ENCODE data around the gene CACNA2D4.

Gene CACNA2D4

DNA sequence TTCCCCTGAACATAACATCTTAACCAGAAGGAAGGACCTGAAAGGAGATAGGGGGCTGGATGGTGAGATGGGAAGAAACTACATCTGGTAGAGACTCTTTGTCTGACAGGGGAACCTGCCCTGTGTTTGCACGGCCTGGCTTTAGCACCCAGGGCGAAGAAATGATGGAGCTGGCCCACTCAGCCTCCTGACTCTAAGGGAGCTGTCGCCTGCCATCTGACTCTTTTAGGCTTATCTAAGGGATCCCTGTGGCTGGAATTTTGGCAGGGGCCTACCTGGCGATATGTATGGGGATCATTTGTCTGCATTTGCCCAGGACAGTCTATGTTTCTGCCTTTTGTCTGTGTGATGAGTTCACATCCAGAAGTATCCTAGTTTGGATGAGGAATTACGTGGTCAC lies 15.6 kb upstream of the CACNA2D4 start:
- Histone ChIP-seq H3K27me3 (replicated peaks; ENCODE audit: control insufficient read depth, insufficient read depth, low read length, poor library complexity, severe bottlenecking) (no peaks in the 10 kb centered on the region), H3K36me3 (ENCODE audit: control insufficient read depth, insufficient read depth, low read length) (peaks cover 11% of the 10 kb centered on the region), H3K4me3 (ENCODE audit: insufficient read depth, low read depth, low read length, poor library complexity, severe bottlenecking) (no peak overlapping the region), H3K9me3 (ENCODE audit: control insufficient read depth, low read length) (no peaks in the 10 kb centered on the region), H3K4me1 (ENCODE audit: control insufficient read depth, insufficient read depth, low read length, poor library complexity, severe bottlenecking) (no peaks in the 10 kb centered on the region), H3K27ac (ENCODE audit: insufficient read depth, low read length, poor library complexity, severe bottlenecking) (no peak overlapping the region)
- DNase-seq = no peak

GRCh38 chr12:1933342-1934051 lies 15.0 kb upstream of the CACNA2D4 start:
- Histone ChIP-seq H3K4me1 (ENCODE audit: control insufficient read depth, insufficient read depth, low read length, poor library complexity, severe bottlenecking) (no peaks in the 10 kb centered on the region), H3K27ac (ENCODE audit: insufficient read depth, low read length, poor library complexity, severe bottlenecking) (no peak overlapping the region), H3K27me3 (replicated peaks; ENCODE audit: control insufficient read depth, insufficient read depth, low read length, poor library complexity, severe bottlenecking) (no peaks in the 10 kb centered on the region), H3K9me3 (ENCODE audit: control insufficient read depth, low read length) (no peaks in the 10 kb centered on the region), H3K4me3 (ENCODE audit: insufficient read depth, low read depth, low read length, poor library complexity, severe bottlenecking) (no peak overlapping the region), H3K36me3 (ENCODE audit: control insufficient read depth, insufficient read depth, low read length) (peaks cover 10% of the 10 kb centered on the region)
- DNase-seq = no peak

- Histone ChIP-seq H3K4me1 (ENCODE audit: control insufficient read depth, insufficient read depth, low read length, poor library complexity, severe bottlenecking) (no peaks in the 10 kb centered on the region), H3K4me3 (ENCODE audit: insufficient read depth, low read depth, low read length, poor library complexity, severe bottlenecking) (no peak overlapping the region), H3K27ac (ENCODE audit: insufficient read depth, low read length, poor library complexity, severe bottlenecking) (no peak overlapping the region), H3K27me3 (replicated peaks; ENCODE audit: control insufficient read depth, insufficient read depth, low read length, poor library complexity, severe bottlenecking) (no peaks in the 10 kb centered on the region), H3K9me3 (ENCODE audit: control insufficient read depth, low read length) (no peaks in the 10 kb centered on the region), H3K36me3 (ENCODE audit: control insufficient read depth, insufficient read depth, low read length) (no peaks in the 10 kb centered on the region)
- no peak for DNase-seq
These were observed 13.9 kb upstream of the CACNA2D4 start for GRCh38 chr12:1932264-1932777.

DNA sequence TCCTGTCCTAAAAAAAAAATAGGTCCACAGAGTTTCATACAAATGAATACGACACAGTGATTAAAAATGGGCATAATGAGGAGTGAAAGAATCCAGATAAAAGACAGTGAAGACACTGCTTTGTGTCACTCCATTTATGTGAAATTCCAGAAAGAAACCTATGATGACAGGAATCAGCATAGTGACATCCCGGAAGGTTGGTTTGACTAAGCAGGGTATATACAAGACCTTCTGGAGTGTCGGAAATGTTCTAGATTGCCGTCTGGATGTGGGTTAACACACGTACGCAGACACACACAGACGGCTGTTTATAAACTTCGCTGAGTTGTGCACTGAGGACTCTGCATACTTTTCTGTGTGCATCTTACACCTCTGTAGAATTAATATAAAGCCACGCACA lies 13.2 kb upstream of the CACNA2D4 start:
- Histone ChIP-seq H3K27ac (ENCODE audit: insufficient read depth, low read length, poor library complexity, severe bottlenecking) (no peak overlapping the region), H3K36me3 (ENCODE audit: control insufficient read depth, insufficient read depth, low read length) (no peaks in the 10 kb centered on the region), H3K27me3 (replicated peaks; ENCODE audit: control insufficient read depth, insufficient read depth, low read length, poor library complexity, severe bottlenecking) (no peaks in the 10 kb centered on the region), H3K9me3 (ENCODE audit: control insufficient read depth, low read length) (no peaks in the 10 kb centered on the region), H3K4me1 (ENCODE audit: control insufficient read depth, insufficient read depth, low read length, poor library complexity, severe bottlenecking) (no peaks in the 10 kb centered on the region), H3K4me3 (ENCODE audit: insufficient read depth, low read depth, low read length, poor library complexity, severe bottlenecking) (no peak overlapping the region)
- DNase-seq = no peak

DNA sequence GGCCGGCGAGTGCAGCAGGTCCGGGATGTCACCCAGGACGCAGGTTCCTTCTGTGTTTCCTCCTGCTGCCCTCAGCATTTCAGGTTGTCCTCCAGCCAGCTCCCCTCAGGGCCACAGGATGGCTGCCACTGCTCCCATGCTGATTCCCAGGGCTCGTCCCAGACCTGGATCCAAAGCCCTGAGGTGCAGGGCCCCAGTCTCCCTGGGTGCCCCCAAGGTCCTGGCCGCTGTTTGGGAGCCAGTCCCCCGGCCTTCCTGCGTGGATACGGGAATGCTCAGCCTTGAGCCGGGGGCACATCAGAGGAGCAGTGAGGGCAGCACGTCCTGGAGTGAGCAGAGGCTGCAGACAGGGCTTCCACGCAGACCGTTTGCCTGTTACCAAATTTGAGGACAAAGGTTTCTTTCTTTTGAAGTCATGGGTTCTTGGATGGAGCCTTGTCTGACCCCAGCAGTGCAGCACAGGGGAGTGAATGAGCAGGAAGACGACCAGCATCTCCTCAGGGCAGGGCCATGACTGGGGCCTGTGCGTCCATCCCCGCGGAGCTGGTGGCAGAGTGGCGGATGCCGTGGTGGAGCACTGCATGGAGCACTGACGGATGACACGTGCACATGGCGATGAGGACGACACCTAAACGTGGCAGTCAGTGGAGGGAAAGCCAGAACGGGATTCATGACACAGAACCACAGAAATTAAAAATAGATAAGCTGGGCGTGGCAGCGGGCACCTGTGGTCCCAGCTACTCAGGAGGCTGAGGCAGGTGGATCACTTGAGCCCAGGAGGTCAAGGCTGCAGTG lies 12.5 kb upstream of the CACNA2D4 start:
- Histone ChIP-seq H3K27ac (ENCODE audit: insufficient read depth, low read length, poor library complexity, severe bottlenecking) (no peak overlapping the region), H3K4me1 (ENCODE audit: control insufficient read depth, insufficient read depth, low read length, poor library complexity, severe bottlenecking) (no peaks in the 10 kb centered on the region), H3K27me3 (replicated peaks; ENCODE audit: control insufficient read depth, insufficient read depth, low read length, poor library complexity, severe bottlenecking) (no peaks in the 10 kb centered on the region), H3K4me3 (ENCODE audit: insufficient read depth, low read depth, low read length, poor library complexity, severe bottlenecking) (no peak overlapping the region), H3K36me3 (ENCODE audit: control insufficient read depth, insufficient read depth, low read length) (no peaks in the 10 kb centered on the region), H3K9me3 (ENCODE audit: control insufficient read depth, low read length) (no peaks in the 10 kb centered on the region)
- DNase-seq = no peak

DNA sequence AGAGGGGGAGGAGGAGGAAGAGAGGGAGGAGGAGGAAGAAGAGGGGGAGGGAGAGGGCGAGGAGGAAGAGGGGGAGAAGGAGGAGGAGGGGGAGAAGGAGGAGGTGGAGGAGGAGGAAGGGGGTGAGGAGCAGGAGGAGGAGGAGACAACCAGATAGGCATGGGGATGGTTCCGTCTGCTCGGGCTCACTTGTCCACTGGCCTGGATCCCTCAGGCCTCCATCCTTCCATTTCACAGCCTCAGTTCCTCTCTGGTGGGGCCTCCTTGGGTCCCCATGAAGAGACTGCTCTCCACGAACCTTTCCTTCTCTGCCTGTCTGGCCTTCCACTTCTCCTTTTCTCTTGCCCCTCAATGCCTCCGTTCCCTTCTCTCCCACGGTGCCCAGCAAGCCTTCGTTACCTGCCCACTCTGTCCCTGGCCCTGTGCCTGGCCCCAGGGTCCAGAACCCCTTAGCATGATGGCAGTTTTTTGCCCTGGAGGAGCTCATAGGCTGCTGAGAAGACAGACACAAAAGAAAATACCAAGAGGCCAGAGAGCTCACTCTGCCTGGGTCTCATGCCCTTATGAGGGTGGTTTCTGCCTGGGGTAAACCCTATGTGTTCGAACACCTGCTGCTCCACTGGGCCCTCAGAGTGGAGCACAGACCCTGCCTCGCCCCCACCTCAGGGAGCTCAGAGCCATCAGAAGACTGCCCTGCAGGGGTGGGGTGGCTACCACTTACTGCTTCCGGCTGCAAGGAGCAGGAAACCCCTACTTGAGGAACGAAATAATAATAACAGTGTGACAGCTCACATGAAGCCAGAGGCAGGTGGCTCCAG lies 11.7 kb upstream of the CACNA2D4 start:
- Histone ChIP-seq H3K4me1 (ENCODE audit: control insufficient read depth, insufficient read depth, low read length, poor library complexity, severe bottlenecking) (peaks cover under 1% of the 10 kb centered on the region), H3K27me3 (replicated peaks; ENCODE audit: control insufficient read depth, insufficient read depth, low read length, poor library complexity, severe bottlenecking) (no peaks in the 10 kb centered on the region), H3K9me3 (ENCODE audit: control insufficient read depth, low read length) (no peaks in the 10 kb centered on the region), H3K27ac (ENCODE audit: insufficient read depth, low read length, poor library complexity, severe bottlenecking) (no peak overlapping the region), H3K36me3 (ENCODE audit: control insufficient read depth, insufficient read depth, low read length) (no peaks in the 10 kb centered on the region), H3K4me3 (ENCODE audit: insufficient read depth, low read depth, low read length, poor library complexity, severe bottlenecking) (no peak overlapping the region)
- DNase-seq = no peak

GRCh38 chr12:1929241-1929984 lies 11.0 kb upstream of the CACNA2D4 start:
- DNase-seq = no peak
- H3K4me3 ChIP-seq (ENCODE audit: insufficient read depth, low read depth, low read length, poor library complexity, severe bottlenecking) = no peak overlapping the region
- peaks cover 2% of the 10 kb centered on the region for H3K4me1 ChIP-seq (ENCODE audit: control insufficient read depth, insufficient read depth, low read length, poor library complexity, severe bottlenecking)
- no peaks in the 10 kb centered on the region for H3K36me3 ChIP-seq (ENCODE audit: control insufficient read depth, insufficient read depth, low read length)
- no peaks in the 10 kb centered on the region for H3K27me3 ChIP-seq (replicated peaks; ENCODE audit: control insufficient read depth, insufficient read depth, low read length, poor library complexity, severe bottlenecking)
- no peak overlapping the region for H3K27ac ChIP-seq (ENCODE audit: insufficient read depth, low read length, poor library complexity, severe bottlenecking)
- H3K9me3 ChIP-seq (ENCODE audit: control insufficient read depth, low read length) = no peaks in the 10 kb centered on the region

- H3K27me3 ChIP-seq (replicated peaks; ENCODE audit: control insufficient read depth, insufficient read depth, low read length, poor library complexity, severe bottlenecking) = no peaks in the 10 kb centered on the region
- no peaks in the 10 kb centered on the region for H3K36me3 ChIP-seq (ENCODE audit: control insufficient read depth, insufficient read depth, low read length)
- H3K4me3 ChIP-seq (ENCODE audit: insufficient read depth, low read depth, low read length, poor library complexity, severe bottlenecking) = no peak overlapping the region
- peaks cover 2% of the 10 kb centered on the region for H3K4me1 ChIP-seq (ENCODE audit: control insufficient read depth, insufficient read depth, low read length, poor library complexity, severe bottlenecking)
- H3K27ac ChIP-seq (ENCODE audit: insufficient read depth, low read length, poor library complexity, severe bottlenecking) = no peak overlapping the region
- no peaks in the 10 kb centered on the region for H3K9me3 ChIP-seq (ENCODE audit: control insufficient read depth, low read length)
- DNase-seq = no peak
These were observed 10.1 kb upstream of the CACNA2D4 start for GRCh38 chr12:1928439-1929121.

DNA sequence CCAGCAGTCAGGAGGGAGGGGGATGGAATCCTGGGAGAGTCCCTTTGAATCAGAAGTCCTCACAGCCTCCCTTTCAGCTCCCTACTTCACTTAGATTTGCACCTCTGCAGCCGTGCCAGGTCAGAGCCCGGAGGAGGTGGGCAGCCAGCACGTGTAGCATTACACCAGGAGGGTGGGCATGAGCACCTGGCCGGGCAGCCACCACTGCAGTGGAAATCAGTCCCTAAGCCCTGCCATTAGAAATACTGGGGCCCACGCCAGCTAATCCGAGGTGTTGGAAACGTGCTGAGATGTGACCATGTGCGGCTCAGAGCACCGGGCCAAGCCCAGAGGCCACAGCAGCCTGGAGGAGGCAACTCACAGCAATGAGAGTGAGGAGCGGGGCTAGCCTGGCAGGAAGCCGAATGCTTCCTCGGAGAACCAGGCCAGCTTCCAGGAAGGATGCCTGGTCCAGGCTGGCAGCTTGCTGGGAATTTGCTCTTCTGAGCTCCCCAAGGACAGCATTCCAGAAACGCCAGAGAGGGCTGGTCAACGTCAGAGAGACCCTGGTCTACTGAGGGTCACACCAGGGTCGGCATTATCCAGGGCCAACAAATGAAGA lies 9.4 kb upstream of the CACNA2D4 start:
- peaks cover 2% of the 10 kb centered on the region for H3K4me1 ChIP-seq (ENCODE audit: control insufficient read depth, insufficient read depth, low read length, poor library complexity, severe bottlenecking)
- no peak overlapping the region for H3K27ac ChIP-seq (ENCODE audit: insufficient read depth, low read length, poor library complexity, severe bottlenecking)
- H3K27me3 ChIP-seq (replicated peaks; ENCODE audit: control insufficient read depth, insufficient read depth, low read length, poor library complexity, severe bottlenecking) = no peaks in the 10 kb centered on the region
- H3K4me3 ChIP-seq (ENCODE audit: insufficient read depth, low read depth, low read length, poor library complexity, severe bottlenecking) = no peak overlapping the region
- no peaks in the 10 kb centered on the region for H3K9me3 ChIP-seq (ENCODE audit: control insufficient read depth, low read length)
- H3K36me3 ChIP-seq (ENCODE audit: control insufficient read depth, insufficient read depth, low read length) = no peaks in the 10 kb centered on the region
- no peak for DNase-seq
